H9 (cell line): ENCODE results near the gene IGIP. TPM values are rescaled to one million over a fixed set of nuclear protein-coding genes. Genes with fewer than 3 reads are reported as not detected.

Source experiments
- DNase-seq: peaks from one replicate; pipeline ENCODE4 v3.0.0-alpha.2; 2017
- H2AFZ ChIP-seq: one replicate; pipeline ENCODE4 v1.6.1; 2013; ENCODE audit warnings: mild to moderate bottlenecking, low read length, control low read depth, moderate library complexity
- H2AK5ac ChIP-seq: 2 replicates; pipeline ENCODE4 v1.6.1; 2013; ENCODE audit warnings: low read length, control low read depth, mixed read lengths; ENCODE audit not compliant: insufficient read length
- H2BK120ac ChIP-seq: one replicate; pipeline ENCODE4 v1.6.1; 2013; ENCODE audit warnings: low read depth, mild to moderate bottlenecking, low read length, control low read depth, inconsistent platforms; ENCODE audit not compliant: poor library complexity, severe bottlenecking
- H2BK12ac ChIP-seq: 2 replicates; pipeline ENCODE4 v1.6.1; 2013; ENCODE audit warnings: low read length, control low read depth, mixed read lengths, low read depth; ENCODE audit not compliant: insufficient read length
- H2BK15ac ChIP-seq: 2 replicates; pipeline ENCODE4 v1.6.1; 2013; ENCODE audit warnings: low read depth, low read length, control low read depth
- H2BK20ac ChIP-seq: one replicate; pipeline ENCODE4 v1.6.1; 2013; ENCODE audit warnings: low read depth, mild to moderate bottlenecking, low read length, control low read depth, inconsistent platforms; ENCODE audit not compliant: poor library complexity, severe bottlenecking
- H2BK5ac ChIP-seq: 2 replicates; pipeline ENCODE4 v1.6.1; 2013; ENCODE audit warnings: low read length, control low read depth, mixed read lengths; ENCODE audit not compliant: insufficient read length
- H3K14ac ChIP-seq: 2 replicates; pipeline ENCODE4 v1.6.1; 2013; ENCODE audit warnings: low read length, control low read depth; ENCODE audit not compliant: insufficient read depth
- H3K18ac ChIP-seq: 2 replicates; pipeline ENCODE4 v1.6.1; 2013; ENCODE audit warnings: low read depth, mild to moderate bottlenecking, mixed read lengths, low read length, control low read depth; ENCODE audit not compliant: insufficient read length
- H3K23ac ChIP-seq: 2 replicates; pipeline ENCODE4 v1.6.1; 2013; ENCODE audit warnings: low read length, control low read depth, mixed read lengths, low read depth; ENCODE audit not compliant: insufficient read length
- H3K23me2 ChIP-seq: 2 replicates; pipeline ENCODE4 v1.6.1; 2013; ENCODE audit warnings: low read depth, mild to moderate bottlenecking, mixed read lengths, low read length, control low read depth; ENCODE audit not compliant: insufficient read length, poor library complexity, severe bottlenecking
- H3K27ac ChIP-seq: 2 replicates; pipeline ENCODE4 v1.5.1; 2013; ENCODE audit warnings: low read length, control low read depth, mixed read lengths, low read depth; ENCODE audit not compliant: insufficient read length
- H3K27me3 ChIP-seq: 2 replicates; pipeline ENCODE4 v1.6.1; 2013; ENCODE audit warnings: low read length, control low read depth, inconsistent platforms; ENCODE audit not compliant: insufficient read depth
- H3K4ac ChIP-seq: 2 replicates; pipeline ENCODE4 v1.6.1; 2013; ENCODE audit warnings: low read depth, mild to moderate bottlenecking, control low read depth, inconsistent platforms, low read length, moderate library complexity
- H3K4me1 ChIP-seq: 2 replicates; pipeline ENCODE4 v1.6.1; 2013; ENCODE audit warnings: low read length, control low read depth, inconsistent platforms; ENCODE audit not compliant: insufficient read depth
- H3K4me2 ChIP-seq: 2 replicates; pipeline ENCODE4 v1.6.1; 2013; ENCODE audit warnings: low read length, control low read depth, mixed read lengths; ENCODE audit not compliant: insufficient read length, insufficient read depth
- H3K56ac ChIP-seq: 2 replicates; pipeline ENCODE4 v1.6.1; 2013; ENCODE audit warnings: low read depth, mild to moderate bottlenecking, mixed read lengths, low read length, control low read depth; ENCODE audit not compliant: insufficient read length
- H3K79me1 ChIP-seq: 2 replicates; pipeline ENCODE4 v1.6.1; 2013; ENCODE audit warnings: low read depth, mild to moderate bottlenecking, moderate library complexity, low read length, control low read depth, inconsistent platforms; ENCODE audit not compliant: insufficient read depth, poor library complexity, severe bottlenecking
- H3K79me2 ChIP-seq: 2 replicates; pipeline ENCODE4 v1.6.1; 2013; ENCODE audit warnings: low read length, control low read depth, inconsistent platforms; ENCODE audit not compliant: insufficient read depth
- H3K9ac ChIP-seq: 2 replicates; pipeline ENCODE4 v1.6.1; 2013; ENCODE audit warnings: low read length, control low read depth, mixed read lengths; ENCODE audit not compliant: insufficient read length; ENCODE audit errors: extremely low read depth
- H3K9me3 ChIP-seq: one replicate; pipeline ENCODE4 v1.6.1; 2013; ENCODE audit warnings: low read depth, low read length, inconsistent platforms; ENCODE audit not compliant: control insufficient read depth
- H3T11ph ChIP-seq: one replicate; pipeline ENCODE4 v1.6.1; 2013; ENCODE audit warnings: mild to moderate bottlenecking, low read length, control low read depth, inconsistent platforms
- H4K20me1 ChIP-seq: one replicate; pipeline ENCODE4 v1.6.1; 2013; ENCODE audit not compliant: control insufficient read depth, insufficient read length, insufficient read depth
- H4K5ac ChIP-seq: 2 replicates; pipeline ENCODE4 v1.6.1; 2013; ENCODE audit warnings: low read depth, mild to moderate bottlenecking, mixed read lengths, low read length, control low read depth; ENCODE audit not compliant: insufficient read length
- H4K8ac ChIP-seq: replicated peaks from 2 replicates; pipeline ENCODE4 v1.6.1; 2013; ENCODE audit warnings: low read length, control low read depth, mixed read lengths, low read depth; ENCODE audit not compliant: insufficient read length
- H4K91ac ChIP-seq: 2 replicates; pipeline ENCODE4 v1.6.1; 2013; ENCODE audit warnings: low read depth, mild to moderate bottlenecking, moderate library complexity, mixed read lengths, low read length, control low read depth; ENCODE audit not compliant: insufficient read length
- H3K27ac Mint-ChIP-seq, 3 experiments: 2 replicates in 2 of 3; 3 replicates in 1 of 3; pipeline ENCODE4 v1.8.0; 2020 to 2021; ENCODE audit warnings: mixed read lengths in 3 of 3, mild to moderate bottlenecking in 1 of 3, moderate library complexity in 1 of 3
- H3K27me3 Mint-ChIP-seq: 2 replicates; pipeline ENCODE4 v1.8.0; 2021; ENCODE audit warnings: low read depth, mild to moderate bottlenecking, moderate library complexity, mixed read lengths
- H3K36me3 Mint-ChIP-seq, 3 experiments: 2 replicates in 2 of 3; 3 replicates in 1 of 3; pipeline ENCODE4 v1.8.0; 2020 to 2021; ENCODE audit warnings: low read depth in 3 of 3, mixed read lengths in 3 of 3; ENCODE audit not compliant: insufficient read depth in 1 of 3
- H3K4me1 Mint-ChIP-seq, 2 experiments: 2 replicates each; pipeline ENCODE4 v1.8.0; 2020; ENCODE audit warnings: mixed read lengths in 2 of 2
- H3K4me3 Mint-ChIP-seq, 2 experiments: 2 replicates in 1 of 2; 3 replicates in 1 of 2; pipeline ENCODE4 v1.8.0; 2020 to 2021; ENCODE audit warnings: mild to moderate bottlenecking in 2 of 2, mixed read lengths in 2 of 2, moderate library complexity in 1 of 2
- H3K9me3 Mint-ChIP-seq, 2 experiments: 2 replicates in 1 of 2; 3 replicates in 1 of 2; pipeline ENCODE4 v1.8.0; 2020; ENCODE audit warnings: mild to moderate bottlenecking in 2 of 2, mixed read lengths in 2 of 2, moderate library complexity in 1 of 2
- WGBS: extraction: QIAGEN DNeasy Blood & Tissue Kit; methylation state at CpG from one replicate; pipeline ENCODE4 v1.1.7; 2013; ENCODE audit warnings: missing lambda C conversion rate, low lambda C conversion rate, mixed read lengths; ENCODE audit not compliant: insufficient read length; ENCODE audit errors: extremely low coverage; 5-methylcytosine and 5-hydroxymethylcytosine counted together
- total RNA-seq: library from RNA; stranded (reverse); gene quantifications from 2 replicates; pipeline ENCODE4 v1.2.1, GENCODE V29; 2021
- TF ChIP-seq, protein P1 (sequence below): fragments of 200-600 bp; sonication (generic); conservative IDR thresholded peaks from 3 replicates; pipeline ENCODE4 v1.8.0; 2021; ENCODE audit warnings: antibody characterized with exemption, mild to moderate bottlenecking

The IGIP gene
- total RNA-seq, 1 experiment from 2014 or later = 0.52 TPM

DNA sequence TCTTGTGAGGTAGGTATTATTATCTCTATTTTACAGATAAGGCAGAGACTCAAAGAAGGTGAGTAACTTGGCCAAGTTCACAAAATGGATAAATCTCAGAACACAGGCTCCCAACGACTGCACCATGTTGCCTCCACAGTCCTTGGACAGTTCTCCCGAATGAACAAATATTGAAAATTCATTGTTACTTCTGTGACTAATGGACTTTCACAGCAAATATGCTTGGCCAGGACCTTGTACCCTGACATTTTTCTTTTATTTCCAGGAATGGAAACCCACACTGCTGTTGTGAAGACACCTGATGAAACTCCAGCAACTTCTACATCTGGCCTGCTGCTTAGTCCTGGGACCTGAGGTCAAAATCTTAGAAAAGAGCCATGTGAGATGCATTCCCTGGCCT, 46.7 kb downstream of the IGIP start:
- Mint-ChIP-seq H3K4me3 (no peak overlapping the region), H3K9me3 (no peaks in the 10 kb centered on the region), H3K27ac (no peak overlapping the region), H3K36me3 (no peaks in the 10 kb centered on the region; a peak in 1 of 7 replicates), H3K27me3 (peaks cover 12% of the 10 kb centered on the region), H3K4me1 (peaks cover 14 to 15% of the 10 kb centered on the region in 2 experiments)
- Histone ChIP-seq H3K56ac (no peak overlapping the region), H4K91ac (no peak overlapping the region), H4K20me1 (peaks cover 3% of the 10 kb centered on the region), H3K79me2 (no peaks in the 10 kb centered on the region), H3K9me3 (no peaks in the 10 kb centered on the region), H4K5ac (no peak overlapping the region), H2AFZ (no peak overlapping the region), H3K4me2 (no peak overlapping the region), H2BK120ac (no peak overlapping the region), H2BK5ac (no peak overlapping the region), H3K9ac (no peak overlapping the region), H3K23ac (no peak overlapping the region), H2AK5ac (no peak overlapping the region), H3T11ph (no peak overlapping the region), H3K4me1 (no peaks in the 10 kb centered on the region; the same call in 1 of the 2 replicates), H3K79me1 (no peaks in the 10 kb centered on the region), H3K27ac (no peak overlapping the region), H3K23me2 (peaks cover 9% of the 10 kb centered on the region), H3K14ac (no peak overlapping the region), H2BK20ac (no peak overlapping the region), H3K27me3 (no peaks in the 10 kb centered on the region), H2BK12ac (no peak overlapping the region), H4K8ac (no peak overlapping the region), H3K18ac (no peak overlapping the region), H3K4ac (no peak overlapping the region), H2BK15ac (no peak overlapping the region)
- no CpG with 5 or more reads among the region's 2 CpGs for WGBS
- TF ChIP-seq, protein P1, sequence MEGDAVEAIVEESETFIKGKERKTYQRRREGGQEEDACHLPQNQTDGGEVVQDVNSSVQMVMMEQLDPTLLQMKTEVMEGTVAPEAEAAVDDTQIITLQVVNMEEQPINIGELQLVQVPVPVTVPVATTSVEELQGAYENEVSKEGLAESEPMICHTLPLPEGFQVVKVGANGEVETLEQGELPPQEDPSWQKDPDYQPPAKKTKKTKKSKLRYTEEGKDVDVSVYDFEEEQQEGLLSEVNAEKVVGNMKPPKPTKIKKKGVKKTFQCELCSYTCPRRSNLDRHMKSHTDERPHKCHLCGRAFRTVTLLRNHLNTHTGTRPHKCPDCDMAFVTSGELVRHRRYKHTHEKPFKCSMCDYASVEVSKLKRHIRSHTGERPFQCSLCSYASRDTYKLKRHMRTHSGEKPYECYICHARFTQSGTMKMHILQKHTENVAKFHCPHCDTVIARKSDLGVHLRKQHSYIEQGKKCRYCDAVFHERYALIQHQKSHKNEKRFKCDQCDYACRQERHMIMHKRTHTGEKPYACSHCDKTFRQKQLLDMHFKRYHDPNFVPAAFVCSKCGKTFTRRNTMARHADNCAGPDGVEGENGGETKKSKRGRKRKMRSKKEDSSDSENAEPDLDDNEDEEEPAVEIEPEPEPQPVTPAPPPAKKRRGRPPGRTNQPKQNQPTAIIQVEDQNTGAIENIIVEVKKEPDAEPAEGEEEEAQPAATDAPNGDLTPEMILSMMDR = no peak
- DNase-seq = no peak
